B cell (primary cell): ENCODE results near the gene NOS3. TPM values are rescaled to one million over a fixed set of nuclear protein-coding genes. Genes with fewer than 3 reads are reported as not detected.

Experiments used
- ATAC-seq: fragments of 200-7000 bp; cut with Tn5 transposase; one replicate; pipeline ENCODE4 v1.10.0; 2021; ENCODE audit warnings: low read depth, mild to moderate bottlenecking, moderate number of reproducible peaks, moderate library complexity
- CTCF ChIA-PET: fragments of 350-600 bp; sonication (Branson Sonifier 250); formaldehyde crosslinking; loops from one replicate; lab custom pipeline; 2021; ENCODE audit warnings: antibody characterized with exemption, inconsistent platforms; lab: Charles Lee
- POLR2A ChIA-PET: fragments of 350-600 bp; sonication (Branson Sonifier 250); formaldehyde crosslinking; loops from one replicate; lab custom pipeline; 2021; ENCODE audit warnings: antibody characterized with exemption; lab: Charles Lee
- DNase-seq: peaks from one replicate; pipeline ENCODE4 v3.0.0; 2013
- H2AFZ ChIP-seq: 2 replicates; pipeline ENCODE4 v1.6.1; 2012; ENCODE audit warnings: mild to moderate bottlenecking, low read depth, low read length; ENCODE audit not compliant: insufficient read depth, poor library complexity, severe bottlenecking
- H3K27ac ChIP-seq, 2 donors: 1 replicate in 1 of 2; 2 replicates in 1 of 2; pipeline ENCODE4 v1.5.1; 2012 to 2013; ENCODE audit warnings: low read length in 2 of 2, mild to moderate bottlenecking in 2 of 2, moderate library complexity in 1 of 2
- H3K27me3 ChIP-seq, 4 experiments: fragments of 200-600 bp in 1 of 4; sonication (generic) in 1 of 4; replicated peaks in 1 of 4; 1 replicate in 2 of 4; 2 replicates in 2 of 4; pipeline versions ENCODE4 v1.6.1 to v1.7.0; 2013 to 2016; ENCODE audit warnings: low read length in 3 of 4, mild to moderate bottlenecking in 2 of 4, mixed read lengths in 1 of 4, moderate library complexity in 1 of 4; ENCODE audit not compliant: insufficient read depth in 4 of 4, control insufficient read depth in 3 of 4; ENCODE audit errors: control extremely low read depth in 1 of 4
- H3K36me3 ChIP-seq, 2 experiments: replicated peaks in 1 of 2; 1 replicate in 1 of 2; 2 replicates in 1 of 2; pipeline versions ENCODE4 v1.6.1 to v1.7.1; 2013; ENCODE audit warnings: low read length in 1 of 2; ENCODE audit not compliant: insufficient read depth in 2 of 2, control insufficient read depth in 1 of 2; ENCODE audit errors: control extremely low read depth in 1 of 2, extremely low read depth in 1 of 2
- H3K4me1 ChIP-seq, 2 donors: fragments of 200-600 bp in 1 of 2; sonication (generic) in 1 of 2; 1 replicate in 1 of 2; 2 replicates in 1 of 2; pipeline versions ENCODE4 v1.5.1 to v1.6.1; 2013 to 2017; ENCODE audit warnings: low read length in 2 of 2; ENCODE audit not compliant: control insufficient read depth in 2 of 2, insufficient read depth in 2 of 2
- H3K4me2 ChIP-seq: replicated peaks from 2 replicates; pipeline ENCODE3; 2012; ENCODE audit warnings: mild to moderate bottlenecking, low read depth, low read length; ENCODE audit not compliant: poor library complexity, severe bottlenecking
- H3K4me3 ChIP-seq, 5 experiments: fragments of 200-600 bp in 1 of 5; sonication (generic) in 1 of 5; 1 replicate in 3 of 5; 2 replicates in 2 of 5; pipeline versions ENCODE4 v1.5.1 to v1.7.0; 2011 to 2016; ENCODE audit warnings: low read length in 4 of 5, mild to moderate bottlenecking in 4 of 5, low read depth in 2 of 5, control low read depth in 1 of 5, moderate library complexity in 1 of 5; ENCODE audit not compliant: insufficient read depth in 1 of 5; ENCODE audit errors: control extremely low read depth in 1 of 5, extremely low read depth in 1 of 5
- H3K79me2 ChIP-seq: fragments of 200-600 bp; sonication (generic); one replicate; pipeline ENCODE4 v1.6.0; 2016; ENCODE audit warnings: low read length; ENCODE audit not compliant: control insufficient read depth, insufficient read depth
- H3K9ac ChIP-seq: fragments of 200-600 bp; sonication (generic); 2 replicates; pipeline ENCODE4 v1.6.1; 2017; ENCODE audit warnings: mild to moderate bottlenecking, low read length, moderate library complexity
- H3K9me3 ChIP-seq, 3 donors: one replicate each; pipeline versions ENCODE4 v1.6.1 to v1.7.1; 2013; ENCODE audit warnings: low read length in 2 of 3; ENCODE audit not compliant: control insufficient read depth in 2 of 3, insufficient read depth in 1 of 3; ENCODE audit errors: control extremely low read depth in 1 of 3
- H4K20me1 ChIP-seq: 2 replicates; pipeline ENCODE4 v1.6.0; 2012; ENCODE audit warnings: mild to moderate bottlenecking, low read length; ENCODE audit not compliant: insufficient read depth, control insufficient read depth, poor library complexity, severe bottlenecking
- H3K27ac Mint-ChIP-seq: one replicate; pipeline ENCODE4 v1.8.0; 2021; ENCODE audit warnings: mixed read lengths
- H3K27me3 Mint-ChIP-seq: one replicate; pipeline ENCODE4 v1.8.0; 2021; ENCODE audit warnings: mixed read lengths
- H3K4me1 Mint-ChIP-seq: one replicate; pipeline ENCODE4 v1.8.0; 2021; ENCODE audit warnings: mixed read lengths
- H3K4me3 Mint-ChIP-seq: one replicate; pipeline ENCODE4 v1.8.0; 2021; ENCODE audit warnings: mixed read lengths
- H3K9me3 Mint-ChIP-seq: one replicate; pipeline ENCODE4 v1.8.0; 2022; ENCODE audit warnings: mixed read lengths; ENCODE audit not compliant: insufficient read depth
- EZH2 ChIP-seq: IDR thresholded peaks from 2 replicates; pipeline ENCODE4 v1.6.1; 2012; ENCODE audit warnings: borderline replicate concordance, low read depth, mild to moderate bottlenecking, moderate library complexity, low read length; ENCODE audit not compliant: insufficient read depth, poor library complexity, severe bottlenecking
- WGBS: methylation state at CpG from one replicate; pipeline ENCODE4 v1.1.5; 2013; ENCODE audit warnings: missing lambda C conversion rate; ENCODE audit not compliant: insufficient coverage; 5-methylcytosine and 5-hydroxymethylcytosine counted together
- intact Hi-C: fragments of 100-400 bp; cut with micrococcal nuclease; formaldehyde crosslinking; loops from one replicate; pipeline ENCODE4 v1.10.0; 2022
- polyA plus RNA-seq: library from polyadenylated mRNA; depleted of rRNA; stranded (reverse); fragments of >200 nt; gene quantifications from 2 replicates; pipeline ENCODE4 v1.2.3, GENCODE V29; 2012
- total RNA-seq, 2 donors: library from RNA; stranded (reverse); fragments of 120-200 nt in 1 of 2; gene quantifications; 1 replicate in 1 of 2; 2 replicates in 1 of 2; pipeline versions ENCODE4 v1.2.3 to v1.2.4, GENCODE V29; 2013 to 2022
- TF ChIP-seq, protein P1 (sequence below): fragments of 200-600 bp; IDR thresholded peaks from one replicate; pipeline ENCODE4 v1.8.0; 2022; ENCODE audit warnings: antibody characterized with exemption, mild to moderate bottlenecking

NOS3 gene
- total and polyA plus RNA-seq, 2 donors (not counting 1 experiment from before 2014, with no cell fraction given) = 0.39 to 0.54 TPM

DNA sequence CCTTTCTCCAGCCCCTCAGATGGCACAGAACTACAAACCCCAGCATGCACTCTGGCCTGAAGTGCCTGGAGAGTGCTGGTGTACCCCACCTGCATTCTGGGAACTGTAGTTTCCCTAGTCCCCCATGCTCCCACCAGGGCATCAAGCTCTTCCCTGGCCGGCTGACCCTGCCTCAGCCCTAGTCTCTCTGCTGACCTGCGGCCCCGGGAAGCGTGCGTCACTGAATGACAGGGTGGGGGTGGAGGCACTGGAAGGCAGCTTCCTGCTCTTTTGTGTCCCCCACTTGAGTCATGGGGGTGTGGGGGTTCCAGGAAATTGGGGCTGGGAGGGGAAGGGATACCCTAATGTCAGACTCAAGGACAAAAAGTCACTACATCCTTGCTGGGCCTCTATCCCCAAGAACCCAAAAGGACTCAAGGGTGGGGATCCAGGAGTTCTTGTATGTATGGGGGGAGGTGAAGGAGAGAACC, 2.1 kb downstream of the NOS3 start:
- no peaks in the 10 kb centered on the region for H3K79me2 ChIP-seq
- intact Hi-C loops = no loop called here
- CTCF ChIA-PET = interaction anchor here (1.6 kb wide), 1 partner anchor 95 kb away, joined by 3 read pairs; no protein-coding TSS in a partner anchor
- H3K4me1 Mint-ChIP-seq = peaks cover 13% of the 10 kb centered on the region
- H3K9ac ChIP-seq = no peak overlapping the region
- no peaks in the 10 kb centered on the region for H4K20me1 ChIP-seq
- no peak for TF ChIP-seq EZH2
- TF ChIP-seq, protein P1, sequence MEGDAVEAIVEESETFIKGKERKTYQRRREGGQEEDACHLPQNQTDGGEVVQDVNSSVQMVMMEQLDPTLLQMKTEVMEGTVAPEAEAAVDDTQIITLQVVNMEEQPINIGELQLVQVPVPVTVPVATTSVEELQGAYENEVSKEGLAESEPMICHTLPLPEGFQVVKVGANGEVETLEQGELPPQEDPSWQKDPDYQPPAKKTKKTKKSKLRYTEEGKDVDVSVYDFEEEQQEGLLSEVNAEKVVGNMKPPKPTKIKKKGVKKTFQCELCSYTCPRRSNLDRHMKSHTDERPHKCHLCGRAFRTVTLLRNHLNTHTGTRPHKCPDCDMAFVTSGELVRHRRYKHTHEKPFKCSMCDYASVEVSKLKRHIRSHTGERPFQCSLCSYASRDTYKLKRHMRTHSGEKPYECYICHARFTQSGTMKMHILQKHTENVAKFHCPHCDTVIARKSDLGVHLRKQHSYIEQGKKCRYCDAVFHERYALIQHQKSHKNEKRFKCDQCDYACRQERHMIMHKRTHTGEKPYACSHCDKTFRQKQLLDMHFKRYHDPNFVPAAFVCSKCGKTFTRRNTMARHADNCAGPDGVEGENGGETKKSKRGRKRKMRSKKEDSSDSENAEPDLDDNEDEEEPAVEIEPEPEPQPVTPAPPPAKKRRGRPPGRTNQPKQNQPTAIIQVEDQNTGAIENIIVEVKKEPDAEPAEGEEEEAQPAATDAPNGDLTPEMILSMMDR = no peak
- no CpG with 5 or more reads among the region's 5 CpGs for WGBS
- no peak overlapping the region for H3K27ac ChIP-seq
- H3K4me3 Mint-ChIP-seq = no peak overlapping the region
- no peaks in the 10 kb centered on the region for H3K36me3 ChIP-seq
- peaks cover 0 to 47% (median 9%) of the 10 kb centered on the region in 4 experiments for H3K27me3 ChIP-seq
- peaks cover 3% of the 10 kb centered on the region for H3K9me3 Mint-ChIP-seq
- POLR2A ChIA-PET = no interaction called here
- peaks cover 8 to 24% of the 10 kb centered on the region in 2 donors for H3K4me1 ChIP-seq
- ATAC-seq (peak; percentile 58), DNase-seq (peak; percentile 19)
- no peak overlapping the region for H2AFZ ChIP-seq
- H3K27me3 Mint-ChIP-seq = peaks cover 42% of the 10 kb centered on the region
- no peak overlapping the region for H3K27ac Mint-ChIP-seq
- H3K4me3 ChIP-seq = no peak overlapping the region
- peaks cover 0 to 41% (median 5%) of the 10 kb centered on the region in 3 donors for H3K9me3 ChIP-seq
- no peak overlapping the region for H3K4me2 ChIP-seq

DNA sequence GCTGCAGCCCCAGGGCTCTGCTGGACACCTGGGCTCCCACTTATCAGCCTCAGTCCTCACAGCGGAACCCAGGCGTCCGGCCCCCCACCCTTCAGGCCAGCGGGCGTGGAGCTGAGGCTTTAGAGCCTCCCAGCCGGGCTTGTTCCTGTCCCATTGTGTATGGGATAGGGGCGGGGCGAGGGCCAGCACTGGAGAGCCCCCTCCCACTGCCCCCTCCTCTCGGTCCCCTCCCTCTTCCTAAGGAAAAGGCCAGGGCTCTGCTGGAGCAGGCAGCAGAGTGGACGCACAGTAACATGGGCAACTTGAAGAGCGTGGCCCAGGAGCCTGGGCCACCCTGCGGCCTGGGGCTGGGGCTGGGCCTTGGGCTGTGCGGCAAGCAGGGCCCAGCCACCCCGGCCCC, 2.7 kb downstream of the NOS3 start:
- Histone ChIP-seq H3K4me1 (peaks cover 5 to 19% of the 10 kb centered on the region in 2 donors), H3K9me3 (peaks cover 0 to 41% (median 5%) of the 10 kb centered on the region in 3 donors), H3K4me2 (no peak overlapping the region), H3K27ac (no peak overlapping the region), H3K9ac (no peak overlapping the region), H3K79me2 (no peaks in the 10 kb centered on the region), H3K27me3 (peaks cover 0 to 48% (median 9%) of the 10 kb centered on the region in 4 experiments), H2AFZ (no peak overlapping the region), H4K20me1 (no peaks in the 10 kb centered on the region), H3K4me3 (no peak overlapping the region), H3K36me3 (no peaks in the 10 kb centered on the region)
- ATAC-seq = no peak
- Mint-ChIP-seq H3K9me3 (peaks cover 3% of the 10 kb centered on the region), H3K27me3 (peaks cover 37% of the 10 kb centered on the region), H3K4me3 (no peak overlapping the region), H3K4me1 (peaks cover 8% of the 10 kb centered on the region), H3K27ac (no peak overlapping the region)
- no peak for DNase-seq
- intact Hi-C loops = no loop called here
- POLR2A ChIA-PET = no interaction called here
- CTCF ChIA-PET = interaction anchor here (1.6 to 1.9 kb wide), 2 partner anchors 8 to 96 kb away, joined by 3 to 8 read pairs; no protein-coding TSS in a partner anchor
- TF ChIP-seq, protein P1 = no peak
- TF ChIP-seq EZH2 = no peak
- WGBS = 97% methylated on average over 6 of the region's 14 CpGs
